Common myeloid progenitor, CD34-positive (primary cell): ENCODE measurements around the gene HSH2D.

ENCODE experiments used
- CTCF ChIA-PET: fragments of 350-600 bp; sonication (Branson Sonifier 250); formaldehyde crosslinking; loops from one replicate; lab custom pipeline; 2021; ENCODE audit warnings: antibody characterized with exemption; lab: Charles Lee
- POLR2A ChIA-PET: fragments of 350-600 bp; sonication (Branson Sonifier 250); formaldehyde crosslinking; loops from one replicate; lab custom pipeline; 2021; ENCODE audit warnings: antibody characterized with exemption; lab: Charles Lee
- DNase-seq, 3 donors: peaks; one replicate each; pipeline versions ENCODE4 v3.0.0 to v3.0.0-alpha.2; 2013
- H3K27ac ChIP-seq, 2 experiments: 1 replicate in 1 of 2; 2 replicates in 1 of 2; pipeline ENCODE4 v1.7.0; 2013; ENCODE audit warnings: inconsistent platforms in 2 of 2, low read length in 2 of 2, mild to moderate bottlenecking in 2 of 2, low read depth in 1 of 2, moderate library complexity in 1 of 2; ENCODE audit not compliant: severe bottlenecking in 2 of 2, insufficient read depth in 1 of 2, poor library complexity in 1 of 2
- H3K27me3 ChIP-seq, 5 experiments: replicated peaks in 2 of 5; 1 replicate in 3 of 5; 2 replicates in 2 of 5; pipeline versions ENCODE4 v1.6.1 to v1.7.0; 2013; ENCODE audit warnings: low read length in 4 of 5, mild to moderate bottlenecking in 2 of 5, moderate library complexity in 2 of 5, inconsistent platforms in 1 of 5; ENCODE audit not compliant: insufficient read depth in 5 of 5, control insufficient read depth in 4 of 5
- H3K36me3 ChIP-seq, 4 experiments: 1 replicate in 2 of 4; 2 replicates in 2 of 4; pipeline versions ENCODE4 v1.6.1 to v1.7.0; 2013; ENCODE audit warnings: low read length in 3 of 4, control low read depth in 1 of 4, mild to moderate bottlenecking in 1 of 4; ENCODE audit not compliant: control insufficient read depth in 4 of 4, insufficient read depth in 4 of 4
- H3K4me1 ChIP-seq, 4 experiments: 1 replicate in 3 of 4; 2 replicates in 1 of 4; pipeline versions ENCODE4 v1.6.1 to v1.7.1; 2013; ENCODE audit warnings: low read length in 3 of 4, mild to moderate bottlenecking in 3 of 4, control low read depth in 1 of 4, inconsistent platforms in 1 of 4, moderate library complexity in 1 of 4; ENCODE audit not compliant: control insufficient read depth in 4 of 4, insufficient read depth in 4 of 4; ENCODE audit errors: control extremely low read depth in 1 of 4
- H3K4me3 ChIP-seq, 7 experiments: 1 replicate in 4 of 7; 2 replicates in 3 of 7; pipeline versions ENCODE4 v1.5.1 to v1.7.0; 2013; ENCODE audit warnings: mild to moderate bottlenecking in 7 of 7, low read length in 6 of 7, moderate library complexity in 6 of 7, inconsistent platforms in 2 of 7, low read depth in 2 of 7, control low read depth in 1 of 7; ENCODE audit not compliant: insufficient read depth in 4 of 7, control insufficient read depth in 1 of 7; ENCODE audit errors: extremely low read depth in 1 of 7
- H3K9me3 ChIP-seq, 5 experiments: 1 replicate in 4 of 5; 2 replicates in 1 of 5; pipeline versions ENCODE4 v1.6.1 to v1.7.1; 2013; ENCODE audit warnings: low read length in 4 of 5, mild to moderate bottlenecking in 2 of 5, inconsistent platforms in 1 of 5, low read depth in 1 of 5, moderate library complexity in 1 of 5; ENCODE audit not compliant: control insufficient read depth in 4 of 5, insufficient read depth in 2 of 5; ENCODE audit errors: control extremely low read depth in 1 of 5
- WGBS: methylation state at CpG from one replicate; pipeline ENCODE4 v1.1.5; 2013; ENCODE audit not compliant: insufficient coverage; 5-methylcytosine and 5-hydroxymethylcytosine counted together

Gene HSH2D

DNA sequence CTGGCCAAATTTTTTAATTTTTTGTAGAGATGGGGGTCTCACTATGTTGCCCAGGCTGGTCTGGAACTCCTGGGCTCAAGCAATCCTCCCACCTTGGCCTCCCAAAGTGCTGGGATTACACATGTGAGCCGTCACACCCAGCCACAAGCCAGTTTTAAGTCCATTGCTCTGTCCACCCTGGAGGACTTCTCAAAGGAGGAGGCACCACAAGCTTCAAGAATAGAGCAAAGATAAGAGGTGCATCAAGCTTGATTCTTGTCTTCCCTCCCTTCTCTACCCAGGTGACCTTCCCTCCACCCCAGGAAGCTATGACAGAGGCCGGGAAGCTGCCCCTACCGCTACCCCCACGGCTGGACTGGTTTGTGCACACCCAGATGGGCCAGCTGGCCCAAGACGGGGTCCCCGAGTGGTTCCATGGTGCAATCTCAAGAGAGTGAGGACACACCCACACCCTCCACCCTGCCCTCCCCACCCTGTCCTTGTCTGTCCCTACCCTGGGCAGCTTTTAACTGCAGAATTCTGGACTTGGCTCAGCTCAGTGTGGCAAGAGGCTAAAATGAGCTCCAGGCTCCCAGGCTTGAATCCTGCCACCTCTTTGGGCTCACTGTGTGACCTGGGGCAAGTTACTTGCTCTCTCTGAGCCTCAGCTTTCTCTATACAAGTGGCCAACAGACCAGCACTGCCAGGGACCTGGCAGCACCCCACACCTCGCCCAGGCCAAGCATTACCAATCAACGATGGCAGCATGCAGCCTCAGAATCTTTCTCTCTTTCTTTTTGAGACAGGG is 5.2 kb downstream of the HSH2D start:
- Histone ChIP-seq H3K4me1 (peaks cover 6 to 86% (median 78%) of the 10 kb centered on the region in 4 experiments), H3K9me3 (no peaks in the 10 kb centered on the region), H3K27ac (peak overlapping the region; percentile 33 to 73), H3K36me3 (peaks cover 5 to 54% (median 26%) of the 10 kb centered on the region in 4 experiments), H3K27me3 (no peaks in the 10 kb centered on the region), H3K4me3 (peak overlapping the region in 3 of 7 experiments; percentile 35 to 41 (median 38))
- DNase-seq, result no peak
- ChIA-PET CTCF (interaction anchor here (1.2 to 1.9 kb wide), 4 partner anchors 9 to 107 kb away, joined by 3 to 5 read pairs (median 4); no protein-coding TSS in a partner anchor), POLR2A (interaction anchor here (0.7 kb wide), 1 partner anchor 10 kb away, joined by 4 read pairs; no protein-coding TSS in a partner anchor)
- 77% methylated on average over 8 of the region's 8 CpGs for WGBS

- 90% methylated on average over 10 of the region's 11 CpGs for WGBS
- Histone ChIP-seq H3K27me3 (no peaks in the 10 kb centered on the region), H3K4me3 (no peak overlapping the region), H3K27ac (peak overlapping the region in 1 of 2 experiments; percentile 37), H3K4me1 (peaks cover under 1 to 66% (median 56%) of the 10 kb centered on the region in 4 experiments), H3K9me3 (no peaks in the 10 kb centered on the region), H3K36me3 (peaks cover 23 to 79% (median 57%) of the 10 kb centered on the region in 4 experiments)
- ChIA-PET CTCF (interaction anchor here (1.0 to 2.1 kb wide), 6 partner anchors 9 to 91 kb away, joined by 3 to 11 read pairs (median 3); partner anchors contain the start of gene HSH2D), POLR2A (interaction anchor here (0.7 kb wide), 1 partner anchor 36 kb away, joined by 8 read pairs; no protein-coding TSS in a partner anchor)
- DNase-seq, result peak in 2 of 3 donors; percentile 49 to 61
Measured at GRCh38 chr19:16153582-16154336, 10.3 kb downstream of the HSH2D start.

DNA sequence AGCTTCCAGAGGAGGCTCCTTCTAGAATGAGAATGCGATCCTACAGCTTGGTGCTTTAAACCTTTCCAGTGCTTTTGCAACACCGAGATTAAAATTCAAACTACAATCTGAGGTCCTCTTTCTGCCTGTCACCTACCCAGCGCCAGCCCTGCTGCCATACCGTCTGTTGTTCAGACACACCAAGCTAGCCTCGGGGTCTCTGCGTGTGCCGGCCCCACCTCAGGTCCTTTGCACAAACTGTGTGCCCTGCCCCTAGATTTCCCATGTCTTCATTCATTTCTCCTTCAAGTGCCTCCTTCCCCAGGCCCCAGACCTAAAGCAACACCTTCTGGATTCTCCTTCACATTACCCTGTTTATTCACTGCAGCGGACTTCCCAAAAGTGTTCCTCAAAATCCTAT is 11.1 kb downstream of the HSH2D start:
- CTCF ChIA-PET, result interaction anchor here (1.1 to 2.1 kb wide), 4 partner anchors 10 to 92 kb away, joined by 3 to 11 read pairs (median 4); partner anchors contain the start of gene HSH2D
- 98% methylated on average over 7 of the region's 8 CpGs for WGBS
- DNase-seq, result no peak
- peak overlapping the region in 1 of 2 experiments; percentile 37 for H3K27ac ChIP-seq
- H3K4me3 ChIP-seq, result no peak overlapping the region
- H3K36me3 ChIP-seq, result peaks cover 23 to 75% (median 52%) of the 10 kb centered on the region in 4 experiments
- no peaks in the 10 kb centered on the region for H3K9me3 ChIP-seq
- POLR2A ChIA-PET, result no interaction called here
- no peaks in the 10 kb centered on the region for H3K27me3 ChIP-seq
- H3K4me1 ChIP-seq, result peaks cover 0 to 58% (median 48%) of the 10 kb centered on the region in 4 experiments

DNA sequence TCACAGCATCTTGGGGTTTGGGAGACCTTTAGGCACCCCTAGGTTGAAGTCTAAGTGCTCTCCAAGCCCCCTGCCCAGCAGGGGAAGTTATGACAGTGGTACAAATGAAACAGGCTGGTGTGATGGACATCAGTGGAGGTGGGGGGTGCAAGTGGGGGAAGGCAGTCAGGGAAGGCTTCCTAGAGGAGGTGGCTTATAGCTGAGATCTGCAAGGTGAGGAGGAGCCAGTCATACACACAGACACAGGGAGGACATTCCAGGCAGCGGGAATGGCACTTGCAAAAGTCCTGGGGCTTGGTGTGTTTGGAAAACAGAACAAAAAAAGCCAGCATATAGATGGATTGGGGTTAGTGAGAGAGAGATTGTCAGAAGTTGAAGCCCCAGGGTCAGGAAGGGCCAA is 11.6 kb downstream of the HSH2D start:
- ChIA-PET POLR2A (no interaction called here), CTCF (interaction anchor here (0.7 to 1.6 kb wide), 2 partner anchors 10 to 14 kb away, joined by 3 to 4 read pairs; no protein-coding TSS in a partner anchor)
- H3K9me3 ChIP-seq, result no peaks in the 10 kb centered on the region
- peaks cover 23 to 70% (median 51%) of the 10 kb centered on the region in 4 experiments for H3K36me3 ChIP-seq
- H3K27me3 ChIP-seq, result no peaks in the 10 kb centered on the region
- 100% methylated on average over 1 of the region's 1 CpG for WGBS
- H3K27ac ChIP-seq, result peak overlapping the region in 1 of 2 experiments; percentile 37
- DNase-seq, result no peak
- no peak overlapping the region for H3K4me3 ChIP-seq
- peaks cover 0 to 52% (median 42%) of the 10 kb centered on the region in 4 experiments for H3K4me1 ChIP-seq

GRCh38 chr19:16156904-16157303 is 13.4 kb downstream of the HSH2D start:
- Histone ChIP-seq H3K9me3 (no peaks in the 10 kb centered on the region), H3K4me3 (no peak overlapping the region), H3K4me1 (peaks cover 0 to 45% (median 36%) of the 10 kb centered on the region in 4 experiments), H3K27me3 (no peaks in the 10 kb centered on the region), H3K36me3 (peaks cover 21 to 61% (median 47%) of the 10 kb centered on the region in 4 experiments), H3K27ac (peak overlapping the region in 1 of 2 experiments; percentile 54)
- CTCF ChIA-PET, result interaction anchor here (0.6 to 3.6 kb wide), 3 partner anchors 13 to 16 kb away, joined by 3 to 13 read pairs (median 3); no protein-coding TSS in a partner anchor
- POLR2A ChIA-PET, result interaction anchor here (0.5 kb wide), 1 partner anchor 155 kb away, joined by 3 read pairs; no protein-coding TSS in a partner anchor
- DNase-seq, result no peak
- WGBS, result 74% methylated on average over 3 of the region's 6 CpGs

- H3K4me1 ChIP-seq, result peaks cover 0 to 42% (median 33%) of the 10 kb centered on the region in 4 experiments
- no peak overlapping the region for H3K4me3 ChIP-seq
- H3K27me3 ChIP-seq, result no peaks in the 10 kb centered on the region
- H3K9me3 ChIP-seq, result no peaks in the 10 kb centered on the region
- peak overlapping the region in 1 of 2 experiments; percentile 54 for H3K27ac ChIP-seq
- no peak for DNase-seq
- POLR2A ChIA-PET, result no interaction called here
- peaks cover 21 to 58% (median 45%) of the 10 kb centered on the region in 4 experiments for H3K36me3 ChIP-seq
- CTCF ChIA-PET, result interaction anchor here (1.2 to 3.6 kb wide), 3 partner anchors 8 to 16 kb away, joined by 3 to 13 read pairs (median 4); no protein-coding TSS in a partner anchor
- WGBS, result 100% methylated on average over 3 of the region's 10 CpGs
Measured at GRCh38 chr19:16157601-16158000, 14.1 kb downstream of the HSH2D start.
